Lower leg skin (tissue), 4 donors: ENCODE measurements around the gene APOBEC3H. TPM values are rescaled to one million over a fixed set of nuclear protein-coding genes. Genes with fewer than 3 reads are reported as not detected.

Source experiments
- DNase-seq, 2 donors: peaks; one replicate each; pipeline ENCODE4 v3.0.0-alpha.2; 2019; ENCODE audit warnings: low spot score in 2 of 2
- H3K4me3 ChIP-seq: fragments of 200-600 bp; sonication (generic); 2 replicates; pipeline ENCODE4 v1.5.1; 2017; ENCODE audit warnings: mild to moderate bottlenecking, low read depth; ENCODE audit not compliant: poor library complexity, severe bottlenecking
- POLR2A ChIP-seq, 2 donors: fragments of 450-650 bp; IDR thresholded peaks; one replicate each; pipeline ENCODE4 v1.6.1; 2016 to 2017; ENCODE audit warnings: antibody characterized with exemption in 2 of 2, mild to moderate bottlenecking in 1 of 2, moderate library complexity in 1 of 2
- WGBS, 2 donors: methylation state at CpG; one replicate each; pipeline ENCODE4 v1.1.5; 2018; 5-methylcytosine and 5-hydroxymethylcytosine counted together
- intact Hi-C: fragments of 100-400 bp; cut with DNase I; formaldehyde crosslinking; loops from one replicate; pipeline ENCODE4 v1.15.0; 2023; ENCODE audit warnings: low total_unique reads
- total RNA-seq, 4 donors: library from RNA; depleted of rRNA; stranded (reverse); fragments of >200 nt; gene quantifications; one replicate each; pipeline ENCODE4 v1.1.0, GENCODE V29; 2016

APOBEC3H gene
- total RNA-seq, 4 donors from 2014 or later: not detected

- intact Hi-C loops: no loop called here
- TF ChIP-seq POLR2A (IDR thresholded peaks at IDR 0.05): no peak
- 6% methylated on average over 42 to 43 of the region's 43 CpGs for WGBS, 2 donors
- DNase-seq: no peak
- H3K4me3 ChIP-seq: peak overlapping the region; percentile 42
Measured at GRCh38 chr22:39153220-39153717, 56.2 kb downstream of the APOBEC3H start.

Other genes starting within 250 kb of the APOBEC3H start
- 10 to 100 TPM in 2 of 4 donors, 1 to 10 TPM in 2; 5.1 to 20.0 (median 13.9) TPM for gene CBX6, start 225.0 kb upstream of the APOBEC3H start, total RNA-seq
- gene APOBEC3A, start 139.6 kb upstream of the APOBEC3H start, total RNA-seq: under 1 TPM in 2 of 4 donors, not detected in 2; 0.29 to 0.39 TPM
- 1 to 10 TPM in 1 of 4 donors, under 1 TPM in 2, not detected in 1; 0.15 to 2.4 (median 0.21) TPM for gene APOBEC3B, start 114.9 kb upstream of the APOBEC3H start, total RNA-seq
- 1 to 10 TPM; 4.6 to 8.0 (median 6.8) TPM for gene APOBEC3C, start 83.0 kb upstream of the APOBEC3H start, total RNA-seq
- under 1 TPM in 3 of 4 donors, not detected in 1; 0.32 to 0.78 (median 0.59) TPM for gene APOBEC3D, start 76.1 kb upstream of the APOBEC3H start, total RNA-seq
- gene APOBEC3F, start 56.4 kb upstream of the APOBEC3H start, total RNA-seq: 1 to 10 TPM in 1 of 4 donors, under 1 TPM in 2, not detected in 1; 0.30 to 4.0 (median 0.86) TPM
- gene APOBEC3G, start 20.0 kb upstream of the APOBEC3H start, total RNA-seq: 1 to 10 TPM; 1.1 to 3.9 (median 1.9) TPM
- 100 to 1,000 TPM in 1 of 4 donors, 10 to 100 TPM in 3; 47.6 to 108 (median 64.8) TPM for gene CBX7, start 55.4 kb downstream of the APOBEC3H start, total RNA-seq
- gene PDGFB, start 147.7 kb downstream of the APOBEC3H start, total RNA-seq: 10 to 100 TPM; 12.2 to 22.3 (median 17.5) TPM
- 1,000 to 10,000 TPM; 2,414 to 3,362 (median 2,993) TPM for gene RPL3, start 222.4 kb downstream of the APOBEC3H start, total RNA-seq